RWPE1 (cell line): ENCODE results near the gene IL33.
A peak's percentile ranks its signal among the peaks of the same experiment; 100 is the strongest.

Experiments
- CTCF ChIA-PET: fragments of 350-600 bp; sonication (Branson Sonifier 250); formaldehyde crosslinking; extraction: SDS; loops from one replicate; lab custom pipeline; 2021; lab: Yijun Ruan, JAX
- POLR2A ChIA-PET: fragments of 400-600 bp; formaldehyde crosslinking; extraction: SDS; loops from one replicate; lab custom pipeline; 2020; ENCODE audit warnings: antibody characterized with exemption; ENCODE audit not compliant: low non-redundant PET; lab: Yijun Ruan, JAX
- DNase-seq: peaks from one replicate; pipeline ENCODE4 v3.0.0; 2012; ENCODE audit warnings: low spot score
- H3K27ac ChIP-seq: fragments of 450-650 bp; 2 replicates; pipeline ENCODE4 v1.5.1; 2017
- CTCF ChIP-seq: fragments of 450-650 bp; conservative IDR thresholded peaks from 2 replicates; pipeline ENCODE4 v1.5.1; 2017; ENCODE audit warnings: low read depth, mild to moderate bottlenecking

IL33 gene

DNA sequence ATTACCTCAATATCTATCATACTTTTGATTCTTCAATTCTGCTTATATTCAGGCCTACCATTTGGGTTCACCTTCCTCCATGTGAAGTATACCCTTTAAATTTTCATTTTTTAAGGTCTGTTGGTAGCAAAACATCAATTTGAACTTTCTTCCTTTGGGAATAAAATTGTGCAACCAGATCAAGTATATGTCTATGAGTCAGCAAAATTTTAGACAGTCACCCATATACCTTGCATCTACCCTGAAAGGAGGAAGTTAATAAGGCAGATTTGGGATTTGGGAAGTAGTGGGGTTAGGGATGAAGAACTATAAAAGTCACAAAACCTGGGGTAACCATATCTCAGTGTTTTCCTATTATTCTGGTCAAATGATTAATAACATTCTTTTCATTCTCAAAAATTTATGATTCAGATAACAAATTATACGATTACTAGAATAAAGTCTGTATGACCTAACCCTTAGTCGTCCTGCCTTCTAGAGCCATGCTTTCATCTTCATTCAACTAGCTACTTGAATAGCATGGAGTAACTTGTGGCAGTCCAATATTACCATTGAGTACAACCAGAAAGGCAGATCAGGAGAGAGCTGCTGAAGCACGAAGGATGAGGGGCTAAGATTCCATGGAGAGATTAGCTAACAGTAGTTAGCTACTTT is 2.8 kb upstream of the IL33 start:
- ChIA-PET POLR2A (no interaction called here), CTCF (no interaction called here)
- TF ChIP-seq CTCF, result no peak
- no peak for DNase-seq
- no peak overlapping the region for H3K27ac ChIP-seq

- no peak for TF ChIP-seq CTCF
- DNase-seq, result no peak
- no peak overlapping the region for H3K27ac ChIP-seq
- POLR2A ChIA-PET, result no interaction called here
- CTCF ChIA-PET, result no interaction called here
These were observed 1.2 kb upstream of the IL33 start for GRCh38 chr9:6214434-6214833.

GRCh38 chr9:6214903-6215302 is 704 bp upstream of the IL33 start:
- no peak overlapping the region for H3K27ac ChIP-seq
- TF ChIP-seq CTCF, result no peak
- no peak for DNase-seq
- ChIA-PET CTCF (no interaction called here), POLR2A (no interaction called here)

- no peak for TF ChIP-seq CTCF
- H3K27ac ChIP-seq, result no peak overlapping the region
- POLR2A ChIA-PET, result no interaction called here
- CTCF ChIA-PET, result no interaction called here
- no peak for DNase-seq
These were observed 395 bp downstream of the IL33 start for GRCh38 chr9:6216002-6216401.

GRCh38 chr9:6216951-6217350 is 1.3 kb downstream of the IL33 start:
- H3K27ac ChIP-seq, result no peak overlapping the region
- CTCF ChIA-PET, result interaction anchor here (0.7 kb wide), 1 partner anchor 208 kb away, joined by 3 read pairs; a partner anchor contains a TSS
- no peak for DNase-seq
- TF ChIP-seq CTCF, result no peak
- POLR2A ChIA-PET, result no interaction called here

GRCh38 chr9:6218099-6218502 is 2.5 kb downstream of the IL33 start:
- no peak for TF ChIP-seq CTCF
- ChIA-PET CTCF (no interaction called here), POLR2A (no interaction called here)
- H3K27ac ChIP-seq, result no peak overlapping the region
- peak; percentile 10 for DNase-seq
